GM19099 (cell line): Measurements from ENCODE around the gene CCDC157.

Experiments
- POLR2A ChIP-seq: IDR thresholded peaks from 3 replicates; pipeline ENCODE4 v1.6.1; 2011; ENCODE audit warnings: low read depth; ENCODE audit not compliant: insufficient read length; ENCODE audit errors: extremely low read depth

Gene CCDC157

DNA sequence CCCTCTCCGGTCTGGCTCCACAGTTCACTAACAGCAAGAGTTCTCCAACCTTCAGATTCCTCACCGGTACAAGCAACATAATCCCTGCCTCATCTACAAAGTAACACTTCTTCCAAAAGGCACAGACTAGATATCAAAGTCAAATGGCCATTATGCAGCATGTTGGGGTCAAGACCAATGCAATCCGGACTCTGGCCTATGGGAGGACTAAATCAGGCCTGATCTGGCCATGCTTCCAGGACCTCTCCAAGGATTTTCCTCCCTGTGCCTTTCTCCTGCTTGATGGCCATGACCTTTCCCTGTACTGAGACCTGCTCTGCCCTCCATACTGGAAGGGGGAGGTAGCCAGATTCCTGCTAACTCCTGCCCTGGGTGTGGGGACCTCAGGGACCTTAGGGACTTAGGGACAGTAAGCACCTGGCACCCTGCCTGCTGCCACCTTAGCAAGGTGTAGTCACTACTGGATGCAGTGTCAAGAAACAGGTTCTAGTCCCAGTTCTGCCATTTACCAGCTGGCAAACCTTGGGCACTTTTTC lies 36.7 kb upstream of the CCDC157 start:
- no peak for TF ChIP-seq POLR2A

DNA sequence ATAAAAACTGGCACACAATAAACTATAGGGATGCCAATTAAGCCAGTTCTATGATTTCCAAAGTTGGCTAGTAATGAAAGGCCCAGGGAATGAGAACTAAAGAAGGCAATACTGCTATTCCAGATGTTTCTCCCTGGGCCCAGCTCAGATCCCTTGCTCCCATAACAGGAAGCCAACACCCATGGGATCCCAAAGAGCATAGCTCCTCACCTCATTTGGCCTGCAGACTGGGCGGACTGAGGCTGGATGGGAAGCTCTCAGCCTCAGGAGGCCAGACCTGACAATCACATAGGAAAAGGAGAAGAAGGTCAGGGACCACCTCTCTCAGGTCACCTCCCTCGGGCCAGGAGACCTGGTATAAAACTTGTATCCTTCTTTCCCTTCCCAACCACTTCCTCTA lies 35.3 kb upstream of the CCDC157 start:
- no peak for TF ChIP-seq POLR2A

DNA sequence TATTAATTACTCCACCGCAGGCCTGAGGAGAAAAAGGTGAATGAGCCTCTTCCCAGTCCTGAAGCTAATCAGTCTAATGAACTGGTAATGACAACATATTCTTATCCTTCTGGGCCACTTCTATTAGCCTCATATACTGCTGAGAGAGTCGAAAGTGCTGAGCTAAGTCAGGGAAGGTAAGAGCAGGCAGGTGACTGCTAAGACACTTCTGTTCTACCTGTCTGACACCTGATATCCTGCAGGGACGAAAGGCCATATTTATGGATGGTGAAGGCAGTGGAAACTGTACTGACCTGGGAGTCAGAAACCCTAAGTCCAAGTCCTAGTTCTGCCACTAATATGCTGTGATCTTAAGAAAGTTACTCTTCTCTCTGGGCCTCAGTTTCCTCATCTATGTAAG lies 33.6 kb upstream of the CCDC157 start:
- TF ChIP-seq POLR2A = no peak

DNA sequence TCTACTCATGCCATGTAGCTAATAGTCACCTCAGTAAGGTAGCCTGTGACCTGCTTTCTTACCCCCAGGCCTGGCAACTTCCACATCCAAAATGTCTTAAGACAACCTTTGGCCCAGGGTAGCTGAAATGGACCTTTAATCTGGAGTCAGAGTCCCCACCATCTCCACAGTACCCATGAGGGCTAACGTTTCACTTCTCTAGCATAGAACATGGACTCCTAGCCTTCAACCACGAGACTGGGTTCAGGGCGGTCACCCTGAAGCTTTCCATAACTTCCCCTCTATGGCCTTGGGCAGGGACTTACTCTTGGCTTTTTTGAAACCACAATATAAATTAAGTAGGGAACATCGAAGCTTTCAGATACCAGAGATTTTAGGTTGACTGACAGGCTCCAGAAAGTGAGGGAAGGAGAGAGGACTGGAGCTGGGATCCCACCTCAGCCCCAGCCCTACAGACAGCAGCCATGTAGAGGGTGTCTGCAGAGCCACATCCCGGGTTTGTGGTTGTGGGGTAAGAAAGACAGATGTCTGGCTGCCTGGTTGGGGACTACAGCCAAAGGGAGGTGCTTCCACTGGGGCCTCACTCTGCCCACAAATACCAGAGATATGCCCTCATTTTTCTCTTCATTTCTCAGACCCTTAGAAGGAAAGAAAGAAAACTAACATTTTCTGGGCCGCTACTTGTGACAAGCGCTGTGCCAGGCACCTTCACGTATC lies 32.6 kb upstream of the CCDC157 start:
- no peak for TF ChIP-seq POLR2A

DNA sequence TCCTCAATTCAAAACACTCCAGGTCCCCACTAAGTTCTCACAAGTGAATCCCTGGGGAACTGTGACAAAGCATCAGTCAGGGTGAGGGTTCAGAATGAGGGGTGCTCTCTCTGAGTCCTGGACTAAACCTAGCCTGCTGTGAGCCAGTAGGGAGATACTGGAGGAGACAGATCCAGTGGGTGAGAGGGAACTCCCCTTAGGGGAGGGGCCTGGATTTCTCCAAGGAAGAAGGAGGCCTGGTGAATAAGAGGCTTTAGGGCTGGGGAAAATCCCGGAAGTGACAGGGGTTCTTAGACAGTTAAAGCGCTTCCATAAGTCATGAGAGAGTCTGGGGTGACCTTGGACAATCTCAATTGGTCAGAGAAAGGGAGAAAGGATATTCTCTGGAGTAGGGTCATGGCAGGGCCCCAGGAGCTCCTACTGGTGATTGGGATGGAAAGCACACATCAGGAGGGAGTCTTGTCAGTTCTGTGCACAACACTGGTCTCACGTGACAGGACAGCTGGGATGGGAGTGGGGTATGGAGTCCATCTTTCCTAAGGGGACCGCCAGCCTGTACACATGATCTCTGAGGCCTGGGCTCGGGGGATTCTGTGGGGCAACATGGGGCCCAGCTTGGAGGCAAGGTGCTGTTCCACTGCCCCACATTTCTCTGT lies 31.6 kb upstream of the CCDC157 start:
- TF ChIP-seq POLR2A = no peak

DNA sequence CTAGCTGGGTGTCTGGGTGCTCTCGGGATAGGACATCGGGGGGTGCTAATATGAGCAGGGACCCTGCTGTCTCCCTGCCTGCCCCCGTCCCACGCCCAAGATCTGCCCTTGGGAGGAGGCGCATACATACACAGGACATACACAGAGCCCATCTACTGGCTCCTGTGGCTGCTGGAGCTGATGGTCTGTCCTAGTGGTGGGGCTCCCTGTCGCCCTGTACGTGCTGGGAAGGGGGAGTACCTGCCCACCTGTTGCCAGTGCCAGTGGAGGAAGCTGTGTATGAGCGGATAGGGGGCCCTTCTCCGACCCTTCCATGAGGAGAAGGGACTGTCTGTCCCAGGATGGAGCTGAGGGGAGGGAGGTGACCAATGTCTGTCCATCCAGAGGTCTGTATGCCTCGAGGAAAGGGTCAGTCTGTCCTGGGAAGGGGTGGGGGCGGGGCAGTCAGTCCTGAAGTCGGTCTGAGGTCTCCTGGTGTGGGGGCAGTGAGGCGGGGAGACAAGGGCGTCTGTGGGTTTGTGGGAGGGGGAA lies 31.0 kb upstream of the CCDC157 start:
- TF ChIP-seq POLR2A = no peak

DNA sequence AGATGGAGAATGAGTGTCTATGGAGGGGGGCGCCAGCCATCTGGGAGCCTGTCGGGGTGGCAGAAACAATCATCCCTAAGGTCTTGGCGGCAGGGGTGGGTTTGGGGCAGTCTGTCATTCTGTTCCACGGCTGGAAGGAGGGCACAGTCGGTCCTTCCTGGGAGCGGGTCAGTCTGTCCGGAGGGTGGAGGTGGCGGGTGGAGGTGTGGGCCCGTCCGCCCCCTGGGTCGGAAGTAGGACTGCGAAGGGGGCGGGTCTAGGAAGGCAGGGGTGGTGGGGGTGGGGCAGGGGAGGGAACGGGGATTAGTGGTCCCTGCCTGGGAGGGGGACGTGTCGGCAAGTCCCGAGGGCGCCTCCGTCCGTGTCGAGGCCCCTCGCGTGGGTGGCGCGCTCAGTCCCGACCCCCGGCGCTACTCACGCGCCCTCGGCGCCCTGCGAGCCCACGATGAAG lies 30.5 kb upstream of the CCDC157 start:
- no peak for TF ChIP-seq POLR2A

DNA sequence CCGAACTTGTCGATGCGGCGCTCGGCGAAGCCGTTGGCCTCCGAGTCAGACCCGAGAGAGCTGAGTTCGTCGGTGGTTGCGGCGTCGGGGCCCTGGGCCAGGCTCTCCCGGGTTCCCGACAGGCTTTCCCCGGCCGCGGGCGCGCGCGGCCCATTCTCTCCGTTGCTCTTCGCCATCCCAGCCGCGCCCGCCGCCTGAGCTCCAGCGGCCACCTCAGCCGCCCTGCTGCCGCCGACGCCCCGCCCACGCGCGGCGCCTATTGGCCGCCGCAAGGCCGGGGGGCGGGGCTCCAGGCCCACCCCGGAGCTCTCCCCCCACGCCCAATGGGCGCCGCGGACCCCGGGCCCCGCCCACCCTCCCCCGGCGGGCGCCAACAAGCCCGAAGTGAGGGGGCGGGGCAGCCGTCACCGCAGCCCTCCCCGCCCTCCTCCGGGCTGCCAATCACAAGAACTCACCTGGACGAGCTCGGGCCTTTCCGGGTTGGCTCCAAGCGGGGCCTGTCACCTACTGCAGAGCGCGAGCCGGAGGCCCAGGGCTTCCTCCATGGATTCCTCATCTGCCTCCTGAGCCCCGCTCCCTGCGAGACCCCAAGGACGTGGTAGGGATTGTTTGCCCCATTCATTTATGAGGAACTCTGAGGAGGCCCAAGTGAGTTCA lies 30.0 kb upstream of the CCDC157 start, which contains the start of gene TBC1D10A:
Gene TBC1D10A, minus strand, starts transcription at position 236 of the 657 bp plus-strand sequence. Its CDS starts 60 bp downstream, at position 176.
- peak; percentile 76 for TF ChIP-seq POLR2A

DNA sequence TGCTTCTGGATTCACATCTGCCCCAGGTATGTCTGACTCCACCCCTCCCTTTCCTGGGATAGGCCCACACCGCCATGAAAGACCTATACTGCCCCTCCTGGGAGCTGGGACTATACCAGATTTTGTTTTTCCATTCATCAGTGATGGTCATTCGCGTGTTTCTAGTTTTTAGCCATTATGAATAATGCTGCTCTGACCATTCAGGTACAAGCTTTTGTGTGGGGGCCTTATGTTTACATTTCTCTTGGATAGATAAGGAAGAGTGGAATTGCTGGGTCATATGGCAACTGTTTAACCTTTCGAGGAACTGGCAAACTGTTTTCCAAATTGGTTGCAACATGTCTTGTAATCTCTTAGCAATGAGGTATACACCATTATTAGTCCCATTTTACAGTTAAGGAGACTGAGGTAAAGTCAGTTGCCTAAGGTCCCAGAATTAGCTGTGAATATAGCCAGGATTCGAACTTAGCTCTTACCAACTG lies 28.9 kb upstream of the CCDC157 start:
- TF ChIP-seq POLR2A = no peak

DNA sequence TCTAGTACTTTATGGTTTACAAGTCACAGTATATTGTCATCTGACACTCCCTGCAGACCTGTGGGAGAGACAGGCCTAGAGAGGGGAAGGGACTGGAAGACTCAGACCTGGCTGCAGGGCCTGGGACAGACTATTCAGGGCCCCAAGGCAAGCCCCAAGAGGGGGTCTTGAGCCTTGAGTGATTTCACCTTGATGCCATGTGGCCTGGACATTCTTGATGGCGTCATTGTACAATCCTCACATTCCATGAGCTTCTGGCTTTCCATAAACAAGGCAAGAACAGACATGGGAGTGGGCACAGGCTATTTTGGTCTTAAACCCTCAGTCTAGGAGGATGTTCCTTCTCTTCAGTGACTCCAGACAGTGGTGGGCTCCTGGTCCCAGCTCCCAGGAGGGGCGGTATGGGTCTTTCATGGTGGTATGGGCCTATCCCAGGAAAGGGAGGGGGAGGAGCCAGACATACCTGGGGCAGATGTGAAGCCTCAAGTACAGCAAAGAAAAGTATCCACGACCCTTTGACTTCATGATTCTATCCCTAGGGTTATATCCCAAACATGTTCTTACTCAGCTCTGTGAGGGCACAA lies 28.2 kb upstream of the CCDC157 start:
- TF ChIP-seq POLR2A = no peak

DNA sequence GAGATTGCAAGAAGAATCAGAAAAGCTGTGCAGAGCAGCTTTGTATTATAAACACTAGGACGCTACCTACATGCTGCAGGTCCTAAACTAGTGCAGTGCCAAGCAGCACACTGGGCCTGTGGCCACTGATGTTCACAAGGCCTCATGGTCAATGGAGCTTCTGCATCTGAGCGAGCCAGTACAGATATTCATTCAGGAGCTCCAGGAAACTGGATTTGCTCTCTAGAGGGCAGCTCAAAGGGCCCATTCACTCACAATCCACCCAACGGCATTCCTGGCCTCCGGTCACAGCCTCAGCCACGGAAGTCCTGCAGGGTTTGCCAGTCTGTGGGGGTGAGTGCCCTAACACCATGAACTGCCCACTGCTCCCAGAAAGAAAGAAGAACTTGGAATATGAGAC lies 24.3 kb upstream of the CCDC157 start:
- no peak for TF ChIP-seq POLR2A

DNA sequence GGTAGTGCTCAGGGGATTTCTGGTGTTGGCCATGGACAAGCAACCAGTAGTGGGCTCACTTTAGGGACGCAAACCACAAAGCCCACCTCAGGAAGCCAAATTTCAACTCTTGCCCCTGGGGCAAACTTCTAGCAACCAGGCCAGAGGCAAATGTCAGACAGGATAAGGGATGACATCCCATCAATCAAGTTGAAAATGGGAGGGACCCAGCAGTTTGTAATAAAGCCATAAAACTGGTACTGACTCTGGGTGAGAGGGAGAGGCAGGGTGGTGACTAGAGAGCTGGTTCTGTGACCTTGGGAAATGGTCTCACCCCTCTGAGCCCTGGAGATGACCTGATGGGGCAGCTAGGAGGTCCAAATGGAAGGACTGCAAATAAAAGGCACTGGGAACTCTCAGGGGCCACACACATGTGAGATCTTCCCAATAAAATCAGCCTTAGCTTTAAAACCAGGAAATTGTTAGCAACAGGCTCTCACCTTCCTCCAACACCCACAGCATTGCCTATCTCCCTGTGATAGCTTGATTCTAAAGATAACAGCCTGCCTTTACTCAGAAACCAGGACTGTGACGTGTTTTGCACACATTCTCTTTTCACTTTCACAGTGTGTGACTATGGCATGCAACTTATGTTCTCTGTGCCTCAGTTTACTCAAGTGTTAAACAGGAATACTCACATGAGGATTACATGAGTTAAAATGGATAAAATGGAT lies 23.7 kb upstream of the CCDC157 start:
- TF ChIP-seq POLR2A = no peak

DNA sequence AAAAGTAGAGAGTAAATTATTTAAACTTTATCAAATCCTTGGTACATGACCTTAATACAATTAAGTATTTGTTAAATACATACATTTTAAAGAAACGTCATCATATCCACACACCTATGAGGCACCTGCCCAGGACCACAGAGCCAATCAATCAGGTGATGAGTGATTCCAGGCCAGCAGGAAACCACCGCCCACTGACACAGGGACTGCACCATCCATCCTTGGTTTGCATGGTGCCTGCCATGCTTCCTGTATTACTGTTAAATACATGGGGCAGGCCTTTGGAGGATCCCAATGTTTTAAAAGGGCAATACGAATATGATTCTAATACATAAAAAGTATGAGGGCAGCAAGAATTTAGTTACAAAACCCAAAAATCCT lies 23.1 kb upstream of the CCDC157 start:
- TF ChIP-seq POLR2A = no peak

DNA sequence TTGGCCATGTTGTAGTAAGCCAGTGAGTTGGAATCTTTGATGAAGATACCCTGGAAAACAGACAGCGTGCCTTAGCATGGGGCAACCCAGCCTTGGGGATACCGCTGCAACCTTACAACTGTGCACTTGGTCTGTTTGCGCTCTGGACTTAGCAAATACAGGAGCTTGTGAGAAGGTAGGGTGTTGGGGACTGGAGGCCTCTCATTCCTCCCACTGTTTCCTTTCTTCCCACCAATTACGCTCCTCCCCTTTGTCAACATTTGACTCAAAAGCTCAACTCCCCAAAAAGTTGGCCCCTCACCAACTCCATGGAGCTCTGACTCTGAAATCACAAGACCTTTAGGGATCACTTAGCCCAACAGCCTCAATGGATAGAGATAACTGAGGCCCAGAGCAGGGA lies 22.2 kb upstream of the CCDC157 start:
- no peak for TF ChIP-seq POLR2A
